Measurements from ENCODE around the gene AIRE.

DNA sequence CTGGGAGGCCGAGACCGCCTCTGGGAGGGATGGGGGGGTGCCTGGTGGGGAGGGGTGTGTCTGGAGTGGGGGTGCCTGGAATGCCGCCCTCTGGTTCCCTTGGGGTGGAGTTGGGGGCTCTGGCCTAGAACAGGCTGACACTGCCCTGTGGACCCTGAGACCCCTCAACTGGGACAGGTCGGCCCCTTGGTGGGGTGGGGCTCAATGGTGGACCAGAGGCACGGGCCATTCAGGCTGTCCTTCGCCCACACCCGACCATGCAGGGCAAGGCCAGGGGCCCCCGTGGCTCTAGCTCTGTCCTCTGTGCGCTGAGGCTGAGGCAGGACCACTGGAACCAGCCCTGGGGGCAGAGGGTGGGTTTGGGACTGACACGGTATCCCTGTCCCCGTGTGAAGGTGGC is 28.9 kb downstream of the AIRE start:
- TF ChIP-seq, protein P1, sequence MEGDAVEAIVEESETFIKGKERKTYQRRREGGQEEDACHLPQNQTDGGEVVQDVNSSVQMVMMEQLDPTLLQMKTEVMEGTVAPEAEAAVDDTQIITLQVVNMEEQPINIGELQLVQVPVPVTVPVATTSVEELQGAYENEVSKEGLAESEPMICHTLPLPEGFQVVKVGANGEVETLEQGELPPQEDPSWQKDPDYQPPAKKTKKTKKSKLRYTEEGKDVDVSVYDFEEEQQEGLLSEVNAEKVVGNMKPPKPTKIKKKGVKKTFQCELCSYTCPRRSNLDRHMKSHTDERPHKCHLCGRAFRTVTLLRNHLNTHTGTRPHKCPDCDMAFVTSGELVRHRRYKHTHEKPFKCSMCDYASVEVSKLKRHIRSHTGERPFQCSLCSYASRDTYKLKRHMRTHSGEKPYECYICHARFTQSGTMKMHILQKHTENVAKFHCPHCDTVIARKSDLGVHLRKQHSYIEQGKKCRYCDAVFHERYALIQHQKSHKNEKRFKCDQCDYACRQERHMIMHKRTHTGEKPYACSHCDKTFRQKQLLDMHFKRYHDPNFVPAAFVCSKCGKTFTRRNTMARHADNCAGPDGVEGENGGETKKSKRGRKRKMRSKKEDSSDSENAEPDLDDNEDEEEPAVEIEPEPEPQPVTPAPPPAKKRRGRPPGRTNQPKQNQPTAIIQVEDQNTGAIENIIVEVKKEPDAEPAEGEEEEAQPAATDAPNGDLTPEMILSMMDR (IDR thresholded peaks at IDR 0.05), result no peak
- no peak for TF ChIP-seq POLR2A (IDR thresholded peaks at IDR 0.05)

All from uterus (tissue), 2 donors.